NK-92 treated with Interleukin-12 subunit alpha and Interleukin-12 subunit beta, amount 100 ng/mL, for 24 hours (cell line): ENCODE measurements around the gene AEBP2.

Experiments
- DNase-seq: peaks from one replicate; lab custom pipeline; 2025; lab: John Stamatoyannopoulos, UW

Gene AEBP2

DNA sequence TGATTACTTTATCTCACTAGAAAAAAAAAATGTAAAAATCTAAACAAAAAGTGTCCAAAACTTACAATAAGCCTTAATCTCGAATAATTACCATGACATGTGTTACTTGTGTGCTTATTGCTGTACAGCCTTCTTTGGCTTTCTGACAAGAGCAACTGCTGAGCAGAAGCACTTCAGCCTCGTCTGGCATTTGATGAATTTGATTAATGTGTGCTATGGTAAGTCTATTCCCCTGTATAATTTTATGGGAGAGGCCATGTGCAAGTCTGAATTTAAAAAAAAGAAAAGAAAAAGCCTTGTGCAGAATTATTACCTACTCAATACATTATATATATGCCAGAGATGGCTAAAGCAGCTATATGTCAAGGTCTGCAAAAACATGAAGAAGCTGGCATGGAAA, 113.9 kb downstream of the AEBP2 start:
- no peak for DNase-seq

DNA sequence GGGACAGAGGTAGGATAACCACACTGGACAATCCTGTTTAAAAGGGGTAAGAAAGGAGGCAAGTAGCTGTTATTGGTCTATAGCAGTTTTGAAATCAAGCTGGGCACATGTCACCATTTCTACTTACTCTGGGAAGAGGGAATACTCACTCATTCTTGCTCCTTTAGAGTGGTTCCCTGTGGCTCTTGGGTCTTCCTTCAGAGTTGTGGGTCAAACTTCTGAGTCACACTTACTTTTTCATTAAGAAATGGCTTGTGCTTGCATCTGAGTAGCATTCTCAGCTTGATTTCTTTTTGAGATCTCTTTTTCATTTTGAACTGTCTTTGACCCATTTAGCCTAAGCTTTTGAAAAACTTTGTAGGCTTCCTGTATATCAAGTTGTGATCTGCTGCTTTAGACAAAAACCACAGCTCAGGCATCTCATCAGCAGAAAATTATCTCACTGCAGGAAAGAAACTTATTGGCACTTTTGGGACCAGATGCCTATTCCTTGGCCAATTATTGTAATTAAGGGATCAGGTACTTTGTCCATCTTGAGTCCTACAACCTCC, 122.2 kb downstream of the AEBP2 start:
- DNase-seq, result no peak
